ENCODE data around the gene MRPS35.

DNA sequence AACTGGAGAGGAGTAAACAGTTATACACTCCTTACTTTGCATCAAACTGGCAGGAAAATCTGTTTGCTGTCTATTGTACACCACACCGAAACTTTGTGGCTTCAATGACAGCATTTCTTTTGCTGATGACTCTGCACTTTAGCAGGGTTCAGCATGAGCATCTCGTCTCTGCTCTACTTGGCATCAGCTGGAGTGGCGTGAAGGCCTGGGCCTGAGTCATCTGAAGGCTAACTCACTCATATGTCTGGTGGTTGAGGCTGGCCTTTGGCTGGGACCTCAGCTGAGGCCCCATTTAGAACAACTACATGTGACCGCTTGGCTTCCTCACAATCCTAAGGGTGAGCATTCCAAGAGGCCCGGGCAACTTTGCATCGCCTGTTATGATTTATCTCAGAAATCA is 43.1 kb upstream of the MRPS35 start:
- TF ChIP-seq, protein P1, sequence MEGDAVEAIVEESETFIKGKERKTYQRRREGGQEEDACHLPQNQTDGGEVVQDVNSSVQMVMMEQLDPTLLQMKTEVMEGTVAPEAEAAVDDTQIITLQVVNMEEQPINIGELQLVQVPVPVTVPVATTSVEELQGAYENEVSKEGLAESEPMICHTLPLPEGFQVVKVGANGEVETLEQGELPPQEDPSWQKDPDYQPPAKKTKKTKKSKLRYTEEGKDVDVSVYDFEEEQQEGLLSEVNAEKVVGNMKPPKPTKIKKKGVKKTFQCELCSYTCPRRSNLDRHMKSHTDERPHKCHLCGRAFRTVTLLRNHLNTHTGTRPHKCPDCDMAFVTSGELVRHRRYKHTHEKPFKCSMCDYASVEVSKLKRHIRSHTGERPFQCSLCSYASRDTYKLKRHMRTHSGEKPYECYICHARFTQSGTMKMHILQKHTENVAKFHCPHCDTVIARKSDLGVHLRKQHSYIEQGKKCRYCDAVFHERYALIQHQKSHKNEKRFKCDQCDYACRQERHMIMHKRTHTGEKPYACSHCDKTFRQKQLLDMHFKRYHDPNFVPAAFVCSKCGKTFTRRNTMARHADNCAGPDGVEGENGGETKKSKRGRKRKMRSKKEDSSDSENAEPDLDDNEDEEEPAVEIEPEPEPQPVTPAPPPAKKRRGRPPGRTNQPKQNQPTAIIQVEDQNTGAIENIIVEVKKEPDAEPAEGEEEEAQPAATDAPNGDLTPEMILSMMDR (IDR thresholded peaks at IDR 0.05), result no peak
- no peak for TF ChIP-seq EP300 (IDR thresholded peaks at IDR 0.05)

Measured in ovary (tissue), 3 donors.